Measurements from ENCODE around the gene CKB. TPM values are rescaled to one million over a fixed set of nuclear protein-coding genes. Genes with fewer than 3 reads are reported as not detected.

The CKB gene
- 90.1 TPM for total RNA-seq
- long read RNA-seq, transcript CKB-202 (4 exons, 1,170 nt): minor isoform, 54 of 285 reads
- long read RNA-seq, transcript CKB-210 (3 exons, 625 nt): minor isoform, 5 of 285 reads
- long read RNA-seq, transcript CKB-201 (8 exons, 1,709 nt): major isoform, 182 of 285 reads
- long read RNA-seq, partial matches to known transcripts: 38 of 285 reads
- long read RNA-seq, other reads (novel, unspliced or antisense): 6 of 285 reads

- DNase-seq (ENCODE audit: low spot score): no peak
Measured at GRCh38 chr14:103522649-103523574, at the start of gene CKB. Gene CKB (minus strand): TSS chr14:103522830. CDS start chr14:103522493, 337 bp downstream.

- DNase-seq (ENCODE audit: low spot score): no peak
Measured at GRCh38 chr14:103569408-103569807, 46.8 kb upstream of the CKB start.

GRCh38 chr14:103568952-103569351 is 46.3 kb upstream of the CKB start:
- no peak for DNase-seq (ENCODE audit: low spot score)

GRCh38 chr14:103563844-103564505 is 41.3 kb upstream of the CKB start:
- no peak for DNase-seq (ENCODE audit: low spot score)

GRCh38 chr14:103563226-103563620 is 40.6 kb upstream of the CKB start:
- DNase-seq (ENCODE audit: low spot score): no peak

GRCh38 chr14:103562429-103563225 is 40.0 kb upstream of the CKB start, which contains the start of the genes BAG5 and COA8:
Gene BAG5 (minus strand): TSS chr14:103562657. CDS start chr14:103561164, 1,493 bp downstream.
Gene COA8 (plus strand): TSS chr14:103562960. CDS start chr14:103563002, 42 bp downstream.
- peak; percentile 95 for DNase-seq (ENCODE audit: low spot score)

GRCh38 chr14:103562179-103562428 is 39.5 kb upstream of the CKB start:
- no peak for DNase-seq (ENCODE audit: low spot score)

- no peak for DNase-seq (ENCODE audit: low spot score)
Measured at GRCh38 chr14:103561381-103562178, 39.0 kb upstream of the CKB start.

GRCh38 chr14:103560691-103561090 is 38.1 kb upstream of the CKB start:
- DNase-seq (ENCODE audit: low spot score): no peak

GRCh38 chr14:103559766-103560165 is 37.1 kb upstream of the CKB start:
- no peak for DNase-seq (ENCODE audit: low spot score)

GRCh38 chr14:103558071-103558882 is 35.6 kb upstream of the CKB start:
- DNase-seq (ENCODE audit: low spot score): no peak

- DNase-seq (ENCODE audit: low spot score): no peak
Measured at GRCh38 chr14:103556946-103557758, 34.5 kb upstream of the CKB start.

- no peak for DNase-seq (ENCODE audit: low spot score)
Measured at GRCh38 chr14:103555559-103556337, 33.1 kb upstream of the CKB start.

GRCh38 chr14:103552846-103553210 is 30.2 kb upstream of the CKB start:
- DNase-seq (ENCODE audit: low spot score): no peak

GRCh38 chr14:103552011-103552845 is 29.6 kb upstream of the CKB start:
- no peak for DNase-seq (ENCODE audit: low spot score)

GRCh38 chr14:103551338-103551762 is 28.7 kb upstream of the CKB start:
- DNase-seq (ENCODE audit: low spot score): no peak
